Measurements from ENCODE around the gene VPS50.
"Not testable (repeated sequence)": the region's sequence is repeated elsewhere in the genome, so short reads cannot be mapped to it uniquely, and the experiment has no call there.

VPS50 gene

DNA sequence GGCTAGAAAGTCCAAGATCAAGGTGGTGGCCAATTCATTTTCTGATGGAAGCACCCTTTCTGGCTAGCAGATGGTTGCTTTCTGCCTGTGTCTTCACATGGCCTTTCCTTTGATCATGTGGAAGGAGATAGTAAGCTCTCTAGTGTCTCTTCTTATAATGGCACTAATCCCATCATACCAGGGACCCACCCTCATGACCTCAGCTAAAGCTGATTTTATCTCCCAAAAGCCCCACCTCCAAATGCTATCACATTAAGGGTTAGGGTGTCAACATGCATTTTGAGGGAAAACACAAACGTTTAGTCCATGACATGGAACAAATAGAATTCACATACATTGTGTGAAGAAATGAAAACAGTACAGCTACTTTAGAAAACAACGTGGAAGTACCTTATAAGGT, 100.0 kb downstream of the VPS50 start:
- no peak for DNase-seq

DNA sequence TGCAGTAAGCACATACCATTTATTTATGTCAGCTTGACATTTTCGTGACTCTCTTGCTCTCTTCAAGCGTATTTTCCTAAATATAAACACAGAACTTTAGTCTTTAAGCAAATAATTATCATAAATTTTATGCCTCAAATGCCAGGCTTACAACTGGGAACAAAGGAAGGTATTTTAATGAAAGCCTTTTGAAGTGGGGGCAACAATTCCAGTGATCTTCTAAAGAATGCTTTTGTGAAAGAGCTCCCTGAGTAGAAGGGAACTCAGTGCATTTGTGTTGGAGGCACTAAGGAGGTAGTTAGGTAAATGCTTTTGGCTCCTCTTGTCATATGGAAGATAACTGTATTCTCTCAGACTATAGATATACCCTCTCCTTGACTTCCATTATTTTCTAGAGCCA, 104.9 kb downstream of the VPS50 start:
- no peak for DNase-seq

DNA sequence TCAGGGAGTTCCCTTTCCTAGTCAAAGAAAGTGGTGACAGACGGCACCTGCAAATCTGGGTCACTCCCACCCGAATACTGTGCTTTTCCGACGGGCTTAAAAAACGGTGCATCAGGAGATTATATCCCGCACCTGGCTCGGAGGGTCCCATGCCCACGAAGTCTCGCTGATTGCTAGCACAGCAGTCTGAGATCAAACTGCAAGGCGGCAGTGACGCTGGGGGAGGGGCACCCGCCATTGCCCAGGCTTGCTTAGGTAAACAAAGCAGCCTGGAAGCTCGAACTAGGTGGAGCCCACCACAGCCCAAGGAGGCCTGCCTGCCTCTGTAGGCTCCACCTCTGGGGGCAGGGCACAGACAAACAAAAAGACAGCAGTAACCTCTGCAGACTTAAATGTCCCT, 110.0 kb downstream of the VPS50 start:
- DNase-seq, result not testable (repeated sequence)

GRCh38 chr7:93350338-93350737, 118.2 kb downstream of the VPS50 start:
- no peak for DNase-seq

GRCh38 chr7:93352881-93353280, 120.7 kb downstream of the VPS50 start:
- DNase-seq, result no peak

DNA sequence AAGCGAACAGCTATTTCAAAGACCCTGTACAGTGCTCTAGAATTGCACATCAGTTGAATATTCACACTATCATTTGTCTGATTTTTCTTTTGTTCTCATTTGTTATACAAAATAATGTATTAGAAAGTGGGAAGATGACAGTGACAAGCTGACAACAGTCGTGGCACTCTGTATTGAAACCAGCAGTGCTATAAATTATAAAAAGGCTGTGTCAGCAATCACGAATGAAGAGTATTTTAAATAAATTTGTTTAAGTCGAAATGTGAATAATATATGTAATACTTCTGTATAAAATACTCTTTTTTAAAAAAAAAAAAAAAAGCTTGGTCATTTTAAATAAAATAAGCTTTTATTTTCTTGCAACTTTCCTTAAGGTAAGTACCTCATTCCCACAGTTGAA, 122.6 kb downstream of the VPS50 start:
- no peak for DNase-seq

DNA sequence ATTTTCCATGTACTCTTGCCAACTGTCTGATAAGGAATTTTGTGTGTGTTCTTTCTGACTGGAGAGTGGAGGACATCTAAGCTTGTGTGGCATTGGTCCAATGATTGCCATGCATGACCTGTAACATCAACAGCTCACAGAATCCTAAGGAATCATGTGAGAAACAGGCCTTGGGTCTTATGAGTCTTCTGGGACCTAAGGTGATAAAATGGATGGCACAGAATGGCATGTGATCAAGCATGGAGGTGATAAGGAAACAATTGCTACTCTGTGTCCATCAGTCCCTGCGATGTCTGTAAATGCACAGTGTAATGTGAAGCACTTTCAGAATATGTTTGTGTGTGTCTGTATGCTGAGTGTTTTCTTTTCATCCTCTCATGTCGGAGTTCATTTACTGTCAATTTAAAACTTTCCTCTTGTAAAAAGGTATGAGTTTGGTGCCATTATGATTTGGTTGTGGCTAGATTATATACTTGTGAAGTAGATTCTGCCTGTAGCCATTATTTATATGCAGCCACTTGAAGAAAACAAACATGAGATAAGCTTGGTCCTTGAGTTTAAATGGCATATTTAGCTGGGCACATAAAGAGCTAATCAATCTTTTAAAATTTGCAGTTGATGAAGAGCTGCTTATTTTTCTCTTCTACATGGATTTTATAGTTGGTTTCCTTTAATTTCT, 127.5 kb downstream of the VPS50 start:
- DNase-seq, result no peak

GRCh38 chr7:93361853-93362252, 129.7 kb downstream of the VPS50 start:
- DNase-seq, result no peak

GRCh38 chr7:93364806-93365205, 132.6 kb downstream of the VPS50 start:
- no peak for DNase-seq

DNA sequence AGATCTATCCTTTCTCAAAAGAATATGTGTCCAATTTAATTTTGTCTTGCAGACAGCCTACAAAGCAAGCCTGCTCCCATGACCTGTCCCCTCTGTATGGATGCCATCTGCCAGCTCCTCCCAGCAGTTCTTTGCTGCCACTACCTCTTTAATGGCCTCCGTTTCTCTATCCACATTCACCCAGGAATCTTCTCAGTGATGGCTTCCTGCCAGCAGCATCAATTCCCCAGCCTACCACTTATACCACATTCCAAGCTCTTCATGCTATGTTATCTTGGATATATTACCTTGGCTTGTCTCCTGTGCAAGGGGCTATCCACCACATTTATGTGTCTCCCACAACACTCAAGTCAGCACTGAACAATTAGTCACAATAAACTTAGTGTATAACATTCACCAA, 133.2 kb downstream of the VPS50 start:
- no peak for DNase-seq

DNA sequence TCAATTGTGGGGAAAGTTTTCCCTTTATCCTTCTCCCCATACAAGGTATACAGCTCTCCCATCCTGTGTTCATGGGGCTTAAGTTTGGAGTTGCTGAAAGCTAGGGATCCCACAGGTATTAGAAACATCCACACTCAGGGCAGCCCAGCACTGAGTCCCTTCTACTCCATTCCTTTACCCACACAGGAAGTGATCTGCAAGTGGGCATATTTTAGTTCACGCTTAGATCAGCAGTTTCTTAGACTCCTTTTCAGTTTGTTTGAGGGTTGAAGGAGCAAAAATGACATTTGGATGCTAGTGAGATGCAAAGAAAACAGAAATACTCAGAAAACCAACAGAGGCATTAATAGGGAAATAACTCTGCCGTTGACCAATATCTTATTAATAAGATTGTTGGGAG, 134.7 kb downstream of the VPS50 start:
- no peak for DNase-seq

- no peak for DNase-seq
These were observed 135.1 kb downstream of the VPS50 start for GRCh38 chr7:93367254-93367653.

DNA sequence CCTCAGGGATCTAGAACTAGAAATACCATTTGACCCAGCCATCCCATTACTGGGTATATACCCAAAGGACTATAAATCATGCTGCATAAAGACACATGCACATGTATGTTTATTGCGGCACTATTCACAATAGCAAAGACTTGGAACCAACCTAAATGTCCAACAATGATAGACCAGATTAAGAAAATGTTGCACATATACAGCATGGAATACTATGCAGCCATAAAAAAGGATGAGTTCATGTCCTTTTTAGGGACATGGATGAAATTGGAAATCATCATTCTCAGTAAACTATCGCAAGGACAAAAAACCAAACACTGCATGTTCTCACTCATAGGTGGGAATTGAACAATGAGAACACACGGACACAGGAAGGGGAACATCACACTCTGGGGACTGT, 138.8 kb downstream of the VPS50 start:
- not testable (repeated sequence) for DNase-seq

GRCh38 chr7:93373537-93373936, 141.4 kb downstream of the VPS50 start:
- DNase-seq, result no peak

DNA sequence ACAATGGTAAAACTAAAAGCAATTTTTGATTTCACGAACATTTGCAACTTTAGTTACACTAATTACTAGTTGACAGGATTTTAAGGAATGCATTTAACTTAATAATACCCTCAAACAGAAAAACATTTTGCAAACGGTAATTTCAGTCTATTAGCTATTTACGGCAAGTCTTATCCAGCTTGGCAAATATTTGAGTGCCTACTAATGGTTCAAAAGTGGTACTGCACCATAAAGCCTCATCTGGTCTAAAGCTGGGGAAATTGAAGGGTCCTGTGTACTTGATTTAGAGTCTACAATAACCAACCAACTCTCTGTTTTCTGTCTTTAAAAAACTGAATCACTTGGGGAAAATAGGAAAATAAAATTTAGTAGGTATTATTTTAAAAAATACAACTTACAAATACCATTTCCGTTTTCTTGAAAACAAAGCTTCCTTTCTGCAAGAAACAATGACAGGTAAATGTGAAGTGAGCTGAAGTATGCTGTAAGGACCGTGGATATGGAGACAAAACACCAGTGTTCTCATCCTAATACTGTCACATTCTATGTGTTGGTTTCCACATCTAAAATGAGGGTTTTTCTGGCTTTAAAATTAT, 142.3 kb downstream of the VPS50 start:
- peak; percentile 37 to 43 for DNase-seq

DNA sequence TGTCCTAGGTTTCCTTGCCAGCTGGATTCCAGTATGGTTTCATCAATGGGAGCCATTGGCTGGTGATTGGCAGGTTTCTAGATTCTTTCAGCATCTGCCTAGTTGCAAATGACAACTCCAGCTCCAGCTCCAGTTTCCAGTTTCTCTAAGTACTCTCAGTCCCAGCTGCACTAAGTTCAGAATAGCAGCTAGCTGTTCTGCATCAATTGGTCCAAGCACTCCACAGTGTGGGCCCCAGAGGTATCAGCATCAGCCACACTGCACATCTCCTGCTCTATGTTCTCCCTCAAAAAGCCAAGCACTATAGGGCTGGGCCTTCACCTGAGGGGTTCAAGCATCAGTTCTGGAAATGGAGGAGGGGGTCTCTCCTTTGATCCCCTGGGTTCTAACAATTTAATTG, 143.4 kb downstream of the VPS50 start:
- no peak for DNase-seq

DNA sequence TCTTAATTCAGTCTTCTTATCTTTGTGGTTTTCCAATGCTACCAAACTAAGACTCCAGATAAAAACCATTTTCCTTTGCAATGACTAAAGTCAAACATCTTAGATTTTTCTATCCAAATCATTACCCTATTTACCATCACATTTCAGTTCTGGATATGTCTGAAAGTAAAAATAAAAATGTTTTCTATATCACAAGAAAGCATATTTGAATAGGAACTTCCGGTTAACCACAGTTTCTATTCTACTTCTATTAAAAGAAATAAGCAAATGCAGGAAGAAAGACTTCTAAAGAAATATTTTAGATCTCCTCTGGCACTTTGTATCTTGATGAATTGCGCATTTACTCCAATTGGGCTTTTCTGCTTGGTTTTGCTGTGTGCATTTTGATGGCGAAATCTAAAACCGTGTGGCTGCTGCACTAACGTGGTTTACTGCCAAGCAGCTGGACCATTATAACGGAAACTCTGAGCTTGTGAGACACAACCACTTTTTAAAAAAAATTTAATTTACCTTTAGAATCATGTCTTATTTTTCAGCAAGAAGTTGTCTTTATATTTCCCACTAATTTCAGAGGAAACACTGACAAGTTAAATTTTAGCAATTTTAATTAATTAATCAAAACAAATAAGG, 146.1 kb downstream of the VPS50 start:
- no peak for DNase-seq

GRCh38 chr7:93382362-93382761, 150.2 kb downstream of the VPS50 start:
- DNase-seq, result no peak

DNA sequence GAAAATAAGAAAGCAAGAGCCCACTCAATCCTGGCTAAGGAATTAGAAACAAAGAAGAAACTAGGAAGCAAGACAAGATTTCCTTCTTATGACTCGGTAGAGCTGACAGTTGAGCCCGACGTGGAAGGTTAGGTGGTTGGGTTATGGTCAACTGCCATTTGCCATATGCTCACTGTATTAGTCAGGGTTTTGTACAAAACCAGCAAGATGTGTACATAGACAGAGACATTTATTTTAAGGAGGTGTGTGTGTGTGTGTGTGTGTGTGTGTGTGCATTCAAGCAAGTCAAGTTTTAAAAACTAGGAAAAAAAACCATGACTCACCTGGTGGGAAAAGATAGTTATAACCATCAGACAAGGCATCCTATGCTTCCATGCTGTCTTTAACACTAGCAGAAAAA, 158.5 kb downstream of the VPS50 start:
- DNase-seq, result no peak

DNA sequence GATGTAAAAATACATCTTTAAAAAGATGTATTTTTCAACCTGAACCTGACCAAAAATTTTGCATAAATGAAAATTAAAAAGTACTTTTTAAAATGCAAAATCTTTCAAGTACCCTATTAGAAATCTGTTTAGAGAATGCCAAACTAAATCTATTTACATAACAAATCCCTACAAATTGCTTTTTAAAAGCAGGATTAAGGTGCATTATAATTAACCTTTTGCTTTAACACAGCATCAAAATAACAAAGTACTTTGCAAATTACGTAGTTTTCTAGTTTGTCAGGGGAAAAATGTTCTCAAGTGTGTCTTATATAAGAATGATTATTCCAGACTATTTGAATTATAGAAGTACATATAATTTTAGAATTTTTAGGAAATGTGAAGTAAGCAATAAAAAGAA, 160.8 kb downstream of the VPS50 start:
- DNase-seq, result no peak

DNA sequence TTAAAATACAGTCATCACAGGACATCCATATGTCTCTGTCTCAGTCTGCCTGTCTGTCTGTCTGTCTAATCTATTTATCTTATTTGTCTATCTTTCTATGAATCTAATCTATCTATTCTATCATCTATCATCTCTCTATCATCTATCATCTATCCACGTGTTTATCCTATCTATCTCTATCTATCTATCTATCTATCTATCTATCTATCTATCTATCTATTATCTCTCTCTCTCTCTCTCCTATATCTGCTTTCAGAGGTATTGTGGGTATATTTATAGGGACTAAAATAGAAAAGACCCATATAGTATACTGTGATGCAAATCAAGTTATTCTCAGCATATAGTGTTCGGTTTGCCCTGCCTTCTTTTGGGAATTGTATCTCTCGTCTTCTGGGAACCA, 167.5 kb downstream of the VPS50 start:
- DNase-seq, result no peak

DNA sequence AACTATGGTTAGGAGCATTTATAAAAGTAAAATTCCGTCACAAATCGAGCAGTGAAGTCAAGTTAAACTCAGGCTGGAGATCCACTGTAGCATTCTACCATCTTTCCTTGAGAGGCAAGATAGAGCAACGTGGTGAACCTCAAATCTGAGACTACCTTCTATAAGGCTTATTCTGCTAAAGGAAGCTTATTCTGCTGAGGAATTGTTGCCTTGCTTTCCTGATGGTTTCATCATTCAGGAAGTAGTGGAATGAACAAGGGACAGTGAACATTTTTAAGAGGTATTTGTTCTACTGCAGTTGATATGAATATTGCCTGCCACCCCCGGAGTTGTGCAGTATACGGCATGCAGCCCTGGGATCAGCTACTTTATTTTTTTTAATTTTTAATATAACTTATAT, 170.8 kb downstream of the VPS50 start:
- no peak for DNase-seq

DNA sequence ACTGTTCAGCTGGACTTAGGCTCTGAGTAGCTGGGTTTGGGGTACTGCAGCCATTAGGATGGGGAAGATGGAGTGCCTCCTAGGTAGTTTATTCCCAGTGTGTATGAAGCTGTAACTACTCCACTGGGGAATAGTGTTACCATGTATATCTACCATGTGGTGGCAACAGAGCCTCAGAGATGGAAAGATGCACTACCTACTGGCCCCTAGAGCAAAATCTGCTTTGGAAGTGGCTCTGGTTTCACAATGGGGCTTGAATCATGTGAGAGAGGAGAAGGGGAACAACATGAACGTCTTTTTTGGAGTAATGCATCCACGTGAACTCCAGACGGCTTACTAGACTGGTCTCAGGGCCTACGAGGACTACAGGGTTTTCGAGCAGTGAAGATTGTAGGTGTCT, 175.1 kb downstream of the VPS50 start:
- DNase-seq, result no peak

- no peak for DNase-seq
These were observed 177.2 kb downstream of the VPS50 start for GRCh38 chr7:93409324-93409723.
